ENCODE measurements around the gene MRPL18. TPM values are rescaled to one million over a fixed set of nuclear protein-coding genes. Genes with fewer than 3 reads are reported as not detected.

The MRPL18 gene
- total and polyA plus RNA-seq, 9 of the 15 experiments (the other 6 are each of a cell fraction or from before 2014, with no cell fraction given): 149 to 456 (median 196) TPM

DNA sequence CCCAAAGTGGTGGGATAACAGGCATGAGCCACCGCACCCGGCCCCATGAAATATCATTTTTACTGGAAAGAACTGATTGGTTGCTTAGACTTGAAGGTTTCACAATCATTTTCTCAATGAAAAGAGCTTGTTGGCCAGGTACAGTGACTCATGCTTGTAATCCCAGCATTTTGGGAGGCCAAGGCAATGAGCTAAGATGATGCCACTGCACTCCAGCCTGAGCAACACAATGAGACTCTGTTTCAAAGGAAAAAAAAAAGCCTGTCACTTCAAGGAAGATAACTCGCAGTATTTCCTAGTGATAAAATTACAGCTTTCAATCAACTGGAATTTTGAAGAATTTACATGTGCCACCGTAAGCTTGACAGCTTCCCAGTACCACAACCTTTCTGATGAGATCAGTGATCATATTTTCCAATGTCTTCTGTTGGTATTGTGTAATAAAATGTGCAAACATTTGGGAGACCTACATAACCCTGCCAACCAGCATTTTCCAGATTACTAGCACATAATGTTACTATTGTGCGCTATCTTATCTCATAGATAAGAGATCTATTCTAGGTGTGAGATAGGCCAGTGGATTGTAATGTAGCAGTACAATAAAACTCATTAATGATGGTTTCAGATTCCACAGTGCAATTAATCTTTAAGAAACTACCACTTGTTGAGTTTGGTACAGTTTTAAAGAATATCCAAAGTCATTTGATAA lies 17.0 kb downstream of the MRPL18 start:
- ChIA-PET POLR2A (interaction anchor here (0.5 to 1.4 kb wide), 4 partner anchors 8 to 1435 kb away, joined by 3 to 8 read pairs (median 6); no protein-coding TSS in a partner anchor), CTCF (ENCODE audit: low intra/inter-chr PET ratio) (no interaction called here)
- Histone ChIP-seq H3K4me2 (ENCODE audit: insufficient read depth, low read length) (no peak overlapping the region), H3K9ac (ENCODE audit: insufficient read depth in 1 of 2, low read depth in 2 of 2, low read length in 2 of 2) (no peak overlapping the region), H4K20me1 (replicated peaks; ENCODE audit: control insufficient read depth, insufficient read depth, low read length) (no peaks in the 10 kb centered on the region), H3K27me3 (ENCODE audit: control insufficient read depth in 2 of 2, insufficient read depth in 2 of 2, low read length in 2 of 2) (peaks cover 13 to 43% of the 10 kb centered on the region in 2 experiments), H3K4me3 (no peak overlapping the region), H3K4me1 (replicated peaks in 1 of 2; ENCODE audit: control insufficient read depth in 2 of 2, insufficient read depth in 2 of 2, low read length in 2 of 2) (peaks cover 0 to 16% of the 10 kb centered on the region in 2 experiments; a peak in 4 of 5 replicates), H2AFZ (ENCODE audit: low read depth, low read length) (no peak overlapping the region), H3K79me2 (ENCODE audit: control insufficient read depth, insufficient read depth, low read length) (no peaks in the 10 kb centered on the region), H3K27ac (ENCODE audit: extremely low read depth, low read depth, low read length) (no peak overlapping the region), H3K9me3 (replicated peaks; ENCODE audit: control insufficient read depth, insufficient read depth, low read depth, low read length) (no peaks in the 10 kb centered on the region), H3K9me1 (ENCODE audit: control insufficient read depth, insufficient read depth, low read length) (no peaks in the 10 kb centered on the region), H3K36me3 (ENCODE audit: control insufficient read depth, insufficient read depth, low read length) (no peaks in the 10 kb centered on the region)
- intact Hi-C loops (cut with micrococcal nuclease) (no loop called here), in situ Hi-C loops (cut with MboI) (no loop called here)
- no peak for FAIRE-seq
- no TSS peak for BruUV-seq (replicated peaks)
- TF ChIP-seq, protein P1, sequence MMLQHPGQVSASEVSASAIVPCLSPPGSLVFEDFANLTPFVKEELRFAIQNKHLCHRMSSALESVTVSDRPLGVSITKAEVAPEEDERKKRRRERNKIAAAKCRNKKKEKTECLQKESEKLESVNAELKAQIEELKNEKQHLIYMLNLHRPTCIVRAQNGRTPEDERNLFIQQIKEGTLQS (IDR thresholded peaks at IDR 0.05): peak; percentile 35; the same call in 1 of the 2 replicates
- TF ChIP-seq, protein P1 (CRISPR knock-in tag; conservative IDR thresholded peaks at IDR 0.05): no peak
- TF ChIP-seq ARID1B (IDR thresholded peaks at IDR 0.05) (no peak), CEBPG (CRISPR knock-in tag; IDR thresholded peaks at IDR 0.05) (no peak), CEBPG (tag; conservative IDR thresholded peaks at IDR 0.05 in 1 of 2, IDR thresholded peaks at IDR 0.05 in 1 of 2) (peak; percentile 49 to 63; a peak in 3 of 4 replicates), CEBPB (tag; IDR thresholded peaks at IDR 0.05) (peak; percentile 69), SREBF1 (IDR thresholded peaks at IDR 0.05; ENCODE audit: borderline replicate concordance, low read depth, low read length) (no peak), NCOA4 (IDR thresholded peaks at IDR 0.05; ENCODE audit: partially characterized antibody) (no peak), ZNF12 (CRISPR knock-in tag; IDR thresholded peaks at IDR 0.05) (no peak), XRCC5 (IDR thresholded peaks at IDR 0.05; ENCODE audit: low read depth, low read length) (no peak)
- TF ChIP-seq, protein P2, sequence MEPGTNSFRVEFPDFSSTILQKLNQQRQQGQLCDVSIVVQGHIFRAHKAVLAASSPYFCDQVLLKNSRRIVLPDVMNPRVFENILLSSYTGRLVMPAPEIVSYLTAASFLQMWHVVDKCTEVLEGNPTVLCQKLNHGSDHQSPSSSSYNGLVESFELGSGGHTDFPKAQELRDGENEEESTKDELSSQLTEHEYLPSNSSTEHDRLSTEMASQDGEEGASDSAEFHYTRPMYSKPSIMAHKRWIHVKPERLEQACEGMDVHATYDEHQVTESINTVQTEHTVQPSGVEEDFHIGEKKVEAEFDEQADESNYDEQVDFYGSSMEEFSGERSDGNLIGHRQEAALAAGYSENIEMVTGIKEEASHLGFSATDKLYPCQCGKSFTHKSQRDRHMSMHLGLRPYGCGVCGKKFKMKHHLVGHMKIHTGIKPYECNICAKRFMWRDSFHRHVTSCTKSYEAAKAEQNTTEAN (CRISPR knock-in tag; IDR thresholded peaks at IDR 0.05): no peak
- no peak for ATAC-seq
- DNase-seq (ENCODE audit: extremely low read depth in 1 of 4, low spot score in 3 of 4): no peak
- 37% methylated on average over 5 of the region's 5 CpGs for WGBS (ENCODE audit: insufficient coverage, low coverage, missing lambda C conversion rate)

All from K562 (cell line).